HG02970 (cell line): ENCODE results near the gene ST8SIA3.

Experiments used
- ATAC-seq: cut with Tn5 transposase; IDR thresholded peaks from one replicate; pipeline ENCODE4 v1.9.1; 2021; ENCODE audit warnings: mild to moderate bottlenecking, moderate library complexity, moderate number of reproducible peaks; ENCODE audit not compliant: unreplicated experiment, low FRiP score

Gene ST8SIA3, protein sequence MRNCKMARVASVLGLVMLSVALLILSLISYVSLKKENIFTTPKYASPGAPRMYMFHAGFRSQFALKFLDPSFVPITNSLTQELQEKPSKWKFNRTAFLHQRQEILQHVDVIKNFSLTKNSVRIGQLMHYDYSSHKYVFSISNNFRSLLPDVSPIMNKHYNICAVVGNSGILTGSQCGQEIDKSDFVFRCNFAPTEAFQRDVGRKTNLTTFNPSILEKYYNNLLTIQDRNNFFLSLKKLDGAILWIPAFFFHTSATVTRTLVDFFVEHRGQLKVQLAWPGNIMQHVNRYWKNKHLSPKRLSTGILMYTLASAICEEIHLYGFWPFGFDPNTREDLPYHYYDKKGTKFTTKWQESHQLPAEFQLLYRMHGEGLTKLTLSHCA

GRCh38 chr18:57352271-57352701 lies at the start of gene ST8SIA3:
ST8SIA3 (plus strand) TSS chr18:57352557; CDS start chr18:57352847, 290 bp downstream.
- no peak for ATAC-seq

DNA sequence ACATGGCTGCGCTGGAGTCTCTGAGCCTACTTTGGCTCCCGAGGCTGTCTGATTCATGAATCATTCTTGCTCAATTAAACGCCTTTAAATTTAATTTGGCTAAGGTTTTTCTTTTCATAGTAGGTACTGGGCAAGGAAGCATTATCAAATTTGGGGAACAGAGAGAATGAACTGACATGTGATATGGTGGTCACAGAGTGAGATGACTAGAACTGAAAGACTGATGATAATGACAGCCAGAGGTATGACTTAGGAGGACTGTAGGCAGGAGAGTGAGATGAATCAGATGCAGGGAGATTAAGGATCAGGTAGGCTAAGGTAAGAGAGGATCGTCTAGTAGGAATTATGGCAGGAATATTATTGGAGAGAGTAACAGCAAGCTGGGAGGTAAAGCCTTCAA lies 40.9 kb upstream of the ST8SIA3 start:
- ATAC-seq, result no peak

- no peak for ATAC-seq
Observed at GRCh38 chr18:57312346-57313144, 39.8 kb upstream of the ST8SIA3 start.

DNA sequence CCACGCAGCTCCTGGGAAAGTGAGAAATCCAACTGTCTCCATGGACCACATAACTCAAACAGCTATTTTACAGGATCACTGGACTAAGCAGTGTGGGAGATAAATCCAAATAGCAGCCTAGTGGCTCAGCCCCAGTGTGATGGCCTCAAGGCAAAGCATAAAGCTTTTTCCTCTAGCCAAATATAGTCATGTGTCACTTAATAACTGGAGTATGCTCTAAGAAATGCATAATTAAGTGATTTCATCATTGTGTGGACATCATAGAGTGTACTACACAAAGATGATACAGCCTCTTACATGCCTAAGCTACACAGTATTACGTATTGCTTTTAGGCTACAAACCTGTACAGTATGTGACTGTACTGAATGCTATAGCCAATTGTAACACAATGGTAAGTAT lies 31.8 kb upstream of the ST8SIA3 start:
- ATAC-seq, result no peak

DNA sequence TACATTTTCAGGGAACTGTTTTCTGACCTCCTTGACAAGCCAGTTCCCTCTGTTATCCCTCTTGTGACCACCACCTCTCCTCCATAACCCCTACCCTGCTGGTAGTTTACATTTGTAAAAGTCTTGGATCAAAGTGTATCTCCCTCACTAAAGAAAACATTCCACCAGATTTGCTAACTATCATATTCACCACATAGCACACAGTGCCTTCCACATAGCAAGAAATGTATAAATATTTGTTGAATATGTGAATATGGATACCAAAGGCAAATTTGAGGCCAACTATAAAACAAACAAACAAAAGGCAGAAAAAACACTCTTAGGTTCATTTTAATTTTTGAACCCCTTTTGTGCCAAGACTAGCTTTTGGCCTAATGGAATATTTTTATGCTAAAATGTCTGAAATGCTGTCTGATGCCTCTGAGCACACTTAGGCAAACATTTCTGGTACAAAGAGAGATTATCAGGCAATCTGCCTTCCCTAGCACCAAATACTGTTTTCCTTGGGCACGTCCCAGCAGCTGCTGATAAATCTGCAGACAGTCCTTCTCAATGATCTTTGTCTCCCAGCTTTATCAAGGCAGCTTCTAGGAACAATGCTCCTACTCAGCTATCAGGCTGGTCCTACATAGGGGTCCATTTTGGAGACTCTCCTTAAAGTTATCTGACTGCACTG lies 26.7 kb upstream of the ST8SIA3 start:
- no peak for ATAC-seq

GRCh38 chr18:57326718-57327323 lies 25.5 kb upstream of the ST8SIA3 start:
- no peak for ATAC-seq

GRCh38 chr18:57328665-57329064 lies 23.7 kb upstream of the ST8SIA3 start:
- no peak for ATAC-seq

DNA sequence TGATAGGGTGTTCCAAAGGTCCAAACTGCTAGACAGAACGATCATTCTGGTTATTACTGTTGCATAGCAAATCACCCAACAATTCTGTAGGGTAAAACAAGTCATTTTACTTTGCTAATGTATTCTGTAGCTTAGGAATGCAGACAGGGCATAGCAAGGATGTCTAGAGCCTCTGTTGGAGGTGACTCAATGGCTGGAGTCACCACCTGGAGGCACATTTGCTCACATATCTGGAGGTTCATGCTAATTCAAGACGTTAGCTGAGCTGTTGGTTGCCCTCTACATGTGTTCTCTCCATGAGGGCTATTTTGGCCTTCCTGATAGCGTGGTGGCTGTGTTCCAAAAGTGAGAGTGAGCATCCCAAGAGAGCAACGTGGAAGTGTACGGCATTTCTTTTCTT lies 22.5 kb upstream of the ST8SIA3 start:
- no peak for ATAC-seq

DNA sequence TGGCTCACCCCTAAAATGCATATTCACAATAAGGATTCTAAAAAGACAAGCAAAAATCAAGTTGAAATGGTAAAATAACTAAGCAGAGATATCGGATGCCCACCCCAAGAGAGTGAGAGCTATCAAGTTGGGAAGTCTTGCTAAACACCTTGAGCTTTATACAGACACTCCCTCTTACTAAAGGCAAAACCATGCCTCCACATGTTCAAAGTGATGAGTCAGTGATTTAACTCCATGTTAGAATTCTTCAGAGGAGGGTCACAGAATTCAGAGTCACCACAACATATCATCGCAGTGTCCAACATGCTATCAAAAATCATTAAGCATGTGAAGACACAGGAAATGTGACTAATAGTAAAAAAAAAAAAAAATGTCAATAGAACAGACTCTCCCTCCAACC lies 20.6 kb upstream of the ST8SIA3 start:
- ATAC-seq, result no peak

GRCh38 chr18:57333940-57334339 lies 18.4 kb upstream of the ST8SIA3 start:
- ATAC-seq, result no peak

DNA sequence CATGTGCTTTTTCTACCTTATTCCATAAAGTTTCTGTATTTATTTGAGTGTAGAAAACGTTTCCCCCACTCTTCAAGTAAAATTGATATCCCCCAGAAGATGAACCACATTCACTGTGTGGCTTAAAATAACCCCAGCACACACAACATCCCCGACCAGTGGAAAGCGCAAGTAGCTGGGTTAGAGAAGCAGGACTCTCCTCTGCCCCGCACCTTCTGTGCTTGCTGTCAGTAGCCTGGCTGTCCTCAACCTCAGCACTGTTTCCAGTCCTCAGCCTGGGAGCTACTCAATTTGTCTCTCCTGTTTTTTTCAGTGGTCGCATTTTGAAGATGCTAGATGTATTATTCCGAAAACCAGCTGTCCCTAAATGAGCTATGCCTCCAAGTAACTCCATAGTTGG lies 18.0 kb upstream of the ST8SIA3 start:
- no peak for ATAC-seq

DNA sequence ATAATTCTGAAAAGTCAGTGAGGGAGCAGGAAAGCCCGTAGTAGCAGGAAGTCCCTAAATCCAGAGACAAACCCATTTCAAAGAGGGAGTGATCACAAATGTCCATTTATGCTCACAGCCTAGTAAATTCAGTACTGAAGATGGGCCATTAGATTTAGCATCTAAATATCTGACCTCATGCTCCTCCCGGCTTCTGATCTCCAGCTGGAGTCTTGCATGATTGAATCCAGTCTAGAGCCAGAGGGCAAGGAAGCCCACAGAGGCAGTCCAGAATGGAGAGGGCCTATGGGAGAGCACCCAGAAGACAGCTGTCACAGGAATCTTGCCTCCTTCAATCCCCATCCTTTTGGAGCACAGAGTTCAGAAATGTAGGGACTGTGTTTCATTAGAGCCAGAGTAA lies 16.0 kb upstream of the ST8SIA3 start:
- ATAC-seq, result no peak

GRCh38 chr18:57337890-57338289 lies 14.5 kb upstream of the ST8SIA3 start:
- ATAC-seq, result no peak

DNA sequence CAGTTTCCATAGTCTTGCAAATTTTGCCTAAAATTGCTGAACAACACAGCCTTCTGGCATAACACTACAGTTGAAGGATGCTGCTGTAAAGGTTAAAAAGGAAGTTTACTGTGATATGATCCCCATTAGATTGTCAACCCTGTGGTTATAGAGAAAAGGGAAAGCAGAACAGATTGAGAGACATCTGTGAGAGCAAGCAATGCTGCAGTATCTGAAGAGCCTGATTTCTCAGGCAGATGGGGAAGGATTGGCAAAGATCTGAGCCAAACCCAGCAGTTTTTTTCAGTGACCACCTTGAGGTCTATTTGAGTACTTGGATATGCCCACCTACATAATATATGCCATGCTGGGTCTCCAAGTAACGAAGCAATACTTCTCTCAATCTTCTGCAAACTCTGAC lies 8.5 kb upstream of the ST8SIA3 start:
- no peak for ATAC-seq

GRCh38 chr18:57346876-57347275 lies 5.5 kb upstream of the ST8SIA3 start:
- ATAC-seq, result no peak

DNA sequence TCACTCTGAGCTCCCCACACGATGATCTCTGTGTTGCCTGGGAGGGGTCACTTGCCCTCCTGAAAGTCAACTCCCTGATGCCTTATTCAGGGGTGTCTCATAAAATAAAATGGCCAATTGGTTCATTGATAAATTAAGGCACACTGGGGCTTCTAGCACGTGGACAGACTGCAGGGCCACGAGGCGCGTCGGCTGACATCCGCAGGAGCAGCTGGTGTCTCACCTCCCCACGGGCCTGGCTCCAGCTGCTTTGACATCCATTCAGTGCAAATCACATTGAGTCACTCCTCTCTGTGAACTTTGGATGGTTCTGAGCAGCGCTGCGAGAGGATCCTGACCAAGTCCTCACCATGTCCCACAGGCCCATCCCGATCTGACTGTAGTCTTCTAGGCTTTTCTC lies 4.6 kb upstream of the ST8SIA3 start:
- ATAC-seq, result no peak

DNA sequence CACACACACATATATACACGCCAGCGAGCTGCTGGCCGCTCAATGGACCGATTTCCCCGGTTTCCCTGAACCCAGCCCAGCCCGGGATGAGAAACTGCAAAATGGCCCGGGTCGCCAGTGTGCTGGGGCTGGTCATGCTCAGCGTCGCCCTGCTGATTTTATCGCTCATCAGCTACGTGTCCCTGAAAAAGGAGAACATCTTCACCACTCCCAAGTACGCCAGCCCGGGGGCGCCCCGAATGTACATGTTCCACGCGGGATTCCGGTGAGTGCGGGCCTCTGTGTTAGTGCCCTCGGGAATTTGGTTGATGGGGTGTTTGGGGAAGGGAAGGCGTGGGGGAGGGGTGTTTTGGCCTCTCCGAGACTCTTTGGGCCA lies 392 bp downstream of the ST8SIA3 start:
- ATAC-seq, result no peak

DNA sequence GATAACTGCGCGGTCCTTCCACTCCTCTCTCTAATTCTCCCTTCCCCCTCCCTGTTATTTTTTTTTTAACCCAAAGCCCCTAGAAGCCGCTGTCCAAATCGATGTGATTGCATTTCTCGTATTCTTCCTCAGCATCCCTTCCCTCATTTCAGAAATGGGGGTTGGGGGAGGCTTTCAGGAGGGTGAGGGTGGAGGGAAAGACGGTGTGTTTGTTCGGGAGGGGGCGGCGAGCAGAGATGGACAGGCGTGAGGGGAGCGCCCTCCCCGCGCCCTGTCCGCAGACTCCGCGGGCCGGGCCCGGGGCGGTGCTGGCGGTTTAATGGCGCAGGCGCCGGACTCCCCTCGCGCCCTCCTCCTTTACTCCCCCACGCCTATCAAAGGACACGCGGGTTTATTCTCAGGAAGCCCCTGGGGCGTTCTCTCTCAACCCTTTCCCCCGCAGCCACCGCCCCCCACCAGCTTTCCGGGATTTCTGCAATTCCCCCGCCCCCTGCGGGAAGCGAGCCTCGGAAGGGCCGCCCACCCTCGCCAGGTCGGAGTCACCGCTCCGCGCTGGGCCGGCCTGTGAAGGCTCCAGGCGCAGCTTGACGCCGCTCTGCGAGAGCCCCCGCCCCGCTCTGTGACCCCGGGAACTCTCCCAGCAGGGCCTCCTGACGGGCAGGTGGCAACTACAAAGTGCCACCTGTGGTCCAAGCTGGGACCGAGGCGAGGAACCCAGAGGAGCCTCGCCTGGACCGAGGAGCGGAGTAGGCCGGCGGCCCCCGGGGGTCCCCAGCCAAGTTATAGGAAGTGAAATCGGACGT lies 981 bp downstream of the ST8SIA3 start:
- ATAC-seq, result no peak

- no peak for ATAC-seq
Observed at GRCh38 chr18:57353940-57354461, 1.6 kb downstream of the ST8SIA3 start.

- no peak for ATAC-seq
Observed at GRCh38 chr18:57359433-57359832, 7.1 kb downstream of the ST8SIA3 start.
